Lower leg skin (tissue), 4 donors: ENCODE results near the gene VPS16. TPM values are rescaled to one million over a fixed set of nuclear protein-coding genes. Genes with fewer than 3 reads are reported as not detected.

Source experiments
- DNase-seq, 2 donors: peaks; one replicate each; pipeline ENCODE4 v3.0.0-alpha.2; 2019; ENCODE audit warnings: low spot score in 2 of 2
- H3K4me3 ChIP-seq: fragments of 200-600 bp; sonication (generic); 2 replicates; pipeline ENCODE4 v1.5.1; 2017; ENCODE audit warnings: mild to moderate bottlenecking, low read depth; ENCODE audit not compliant: poor library complexity, severe bottlenecking
- CTCF ChIP-seq, 3 donors: fragments of 450-650 bp; IDR thresholded peaks; one replicate each; pipeline ENCODE4 v1.5.1; 2016; ENCODE audit warnings: antibody characterized with exemption in 3 of 3, mild to moderate bottlenecking in 3 of 3, moderate library complexity in 2 of 3
- POLR2A ChIP-seq, 2 donors: fragments of 450-650 bp; IDR thresholded peaks; one replicate each; pipeline ENCODE4 v1.6.1; 2016 to 2017; ENCODE audit warnings: antibody characterized with exemption in 2 of 2, mild to moderate bottlenecking in 1 of 2, moderate library complexity in 1 of 2
- WGBS, 2 donors: methylation state at CpG; one replicate each; pipeline ENCODE4 v1.1.5; 2018; 5-methylcytosine and 5-hydroxymethylcytosine counted together
- intact Hi-C: fragments of 100-400 bp; cut with DNase I; formaldehyde crosslinking; loops from one replicate; pipeline ENCODE4 v1.15.0; 2023; ENCODE audit warnings: low total_unique reads
- total RNA-seq, 4 donors: library from RNA; depleted of rRNA; stranded (reverse); fragments of >200 nt; gene quantifications; one replicate each; pipeline ENCODE4 v1.1.0, GENCODE V29; 2016

VPS16 gene
- total RNA-seq, 4 donors from 2014 or later, result 34.9 to 39.2 (median 37.7) TPM

GRCh38 chr20:2888224-2888955, 47.8 kb downstream of the VPS16 start:
- TF ChIP-seq CTCF (IDR thresholded peaks at IDR 0.05) (no peak), POLR2A (IDR thresholded peaks at IDR 0.05) (no peak)
- no peak for DNase-seq
- WGBS, 2 donors, result 89 to 91% methylated on average over 4 of the region's 4 CpGs
- H3K4me3 ChIP-seq, result no peak overlapping the region
- intact Hi-C loops, result no loop called here

GRCh38 chr20:2889209-2889608, 48.7 kb downstream of the VPS16 start:
- intact Hi-C loops, result no loop called here
- TF ChIP-seq CTCF (IDR thresholded peaks at IDR 0.05), result no peak
- TF ChIP-seq POLR2A (IDR thresholded peaks at IDR 0.05), result no peak
- WGBS, 2 donors, result 60 to 62% methylated on average over 1 of the region's 1 CpG
- DNase-seq, result no peak
- H3K4me3 ChIP-seq, result no peak overlapping the region

- H3K4me3 ChIP-seq, result no peak overlapping the region
- TF ChIP-seq POLR2A (IDR thresholded peaks at IDR 0.05) (no peak), CTCF (IDR thresholded peaks at IDR 0.05) (no peak)
- no peak for DNase-seq
- WGBS, 2 donors, result 94 to 98% methylated on average over 3 of the region's 3 CpGs
- intact Hi-C loops, result no loop called here
Measured at GRCh38 chr20:2889797-2890196, 49.3 kb downstream of the VPS16 start.

GRCh38 chr20:2890742-2891141, 50.2 kb downstream of the VPS16 start:
- no peak for TF ChIP-seq POLR2A (IDR thresholded peaks at IDR 0.05)
- no peak for TF ChIP-seq CTCF (IDR thresholded peaks at IDR 0.05)
- H3K4me3 ChIP-seq, result no peak overlapping the region
- intact Hi-C loops, result no loop called here
- no peak for DNase-seq
- WGBS, 2 donors, result 46 to 48% methylated on average over 2 of the region's 2 CpGs

GRCh38 chr20:2891343-2891742, 50.8 kb downstream of the VPS16 start:
- intact Hi-C loops, result no loop called here
- no peak for TF ChIP-seq POLR2A (IDR thresholded peaks at IDR 0.05)
- no peak for TF ChIP-seq CTCF (IDR thresholded peaks at IDR 0.05)
- no peak for DNase-seq
- H3K4me3 ChIP-seq, result no peak overlapping the region
- 85 to 86% methylated on average over 2 of the region's 2 CpGs for WGBS, 2 donors

- H3K4me3 ChIP-seq, result no peak overlapping the region
- WGBS, 2 donors, result 93 to 94% methylated on average over 3 of the region's 3 CpGs
- intact Hi-C loops, result no loop called here
- no peak for DNase-seq
- no peak for TF ChIP-seq CTCF (IDR thresholded peaks at IDR 0.05)
- no peak for TF ChIP-seq POLR2A (IDR thresholded peaks at IDR 0.05)
Measured at GRCh38 chr20:2892376-2892775, 51.8 kb downstream of the VPS16 start.
